Measurements from ENCODE around the gene CRIM1.
A peak's percentile ranks its signal among the peaks of the same experiment; 100 is the strongest.

- TF ChIP-seq POLR2AphosphoS5 (IDR thresholded peaks at IDR 0.05) (no peak), CTCF (IDR thresholded peaks at IDR 0.05) (peak in 4 of 6 experiments; percentile 11 to 44 (median 30))
Measured at GRCh38 chr2:36459725-36460137, 104.2 kb downstream of the CRIM1 start.

Data from upper lobe of left lung (tissue), 4 donors.